Endodermal cell (in vitro differentiated cells): Measurements from ENCODE around the gene CHRNE. TPM values are rescaled to one million over a fixed set of nuclear protein-coding genes. Genes with fewer than 3 reads are reported as not detected.
"Not testable (repeated sequence)": the region's sequence is repeated elsewhere in the genome, so short reads cannot be mapped to it uniquely, and the experiment has no call there.

Experiments used
- DNase-seq: peaks from one replicate; pipeline ENCODE4 v3.0.0-alpha.2; 2017
- H3K27ac ChIP-seq: 2 replicates; pipeline ENCODE4 v1.5.1; 2013; ENCODE audit warnings: mild to moderate bottlenecking, low read depth, low read length, moderate library complexity
- H3K27me3 ChIP-seq: 2 replicates; pipeline ENCODE4 v1.6.1; 2013; ENCODE audit warnings: mild to moderate bottlenecking, low read length, moderate library complexity; ENCODE audit not compliant: insufficient read depth, control insufficient read depth, poor library complexity, severe bottlenecking
- H3K36me3 ChIP-seq: 2 replicates; pipeline ENCODE4 v1.7.0; 2013; ENCODE audit warnings: mild to moderate bottlenecking, low read length, moderate library complexity; ENCODE audit not compliant: control insufficient read depth, insufficient read depth
- H3K4me1 ChIP-seq: one replicate; pipeline ENCODE4 v1.7.0; 2013; ENCODE audit warnings: low read length; ENCODE audit not compliant: control insufficient read depth, insufficient read depth
- H3K4me3 ChIP-seq: 2 replicates; pipeline ENCODE4 v1.5.1; 2013; ENCODE audit warnings: mild to moderate bottlenecking, low read length, moderate library complexity
- H3K9ac ChIP-seq: 2 replicates; pipeline ENCODE4 v1.6.1; 2013; ENCODE audit warnings: mild to moderate bottlenecking, low read length, moderate library complexity; ENCODE audit not compliant: poor library complexity, severe bottlenecking; ENCODE audit errors: extremely low read depth
- H3K9me3 ChIP-seq: 2 replicates; pipeline ENCODE4 v1.6.1; 2013; ENCODE audit warnings: mild to moderate bottlenecking, low read length, moderate library complexity; ENCODE audit not compliant: control insufficient read depth
- H3K27ac Mint-ChIP-seq: 2 replicates; pipeline ENCODE4 v1.8.0; 2020; ENCODE audit warnings: mixed read lengths
- H3K27me3 Mint-ChIP-seq: 2 replicates; pipeline ENCODE4 v1.8.0; 2021; ENCODE audit warnings: mild to moderate bottlenecking, mixed read lengths; ENCODE audit not compliant: insufficient read depth
- H3K36me3 Mint-ChIP-seq: 2 replicates; pipeline ENCODE4 v1.8.0; 2020; ENCODE audit warnings: low read depth, mixed read lengths
- H3K4me1 Mint-ChIP-seq: 2 replicates; pipeline ENCODE4 v1.8.0; 2020; ENCODE audit warnings: mixed read lengths
- H3K4me3 Mint-ChIP-seq: 2 replicates; pipeline ENCODE4 v1.8.0; 2020; ENCODE audit warnings: mild to moderate bottlenecking, moderate library complexity, mixed read lengths
- H3K9me3 Mint-ChIP-seq: 2 replicates; pipeline ENCODE4 v1.8.0; 2020; ENCODE audit warnings: mild to moderate bottlenecking, mixed read lengths
- CTCF ChIP-seq: fragments of 200-600 bp; sonication (generic); conservative IDR thresholded peaks from 2 replicates; pipeline ENCODE4 v1.5.0; 2021; ENCODE audit warnings: antibody characterized with exemption, mild to moderate bottlenecking
- WGBS, 2 experiments: methylation state at CpG; one replicate each; pipeline versions ENCODE4 v1.1.5 to v1.1.7; 2013; ENCODE audit warnings: missing lambda C conversion rate in 2 of 2, mixed read lengths in 1 of 2; ENCODE audit not compliant: insufficient coverage in 1 of 2, insufficient read length in 1 of 2; 5-methylcytosine and 5-hydroxymethylcytosine counted together
- total RNA-seq, 2 donors: library from RNA; stranded (reverse); fragmentation: NEBNext Ultra II Directional in 1 of 2; extraction: Animal tissue kit (Norgen Biotek cat#: 25700) in 1 of 2; gene quantifications; 2 replicates in 1 of 2; 3 replicates in 1 of 2; pipeline ENCODE4 v1.2.1, GENCODE V29; 2021

Gene CHRNE
- total RNA-seq, 2 donors from 2014 or later: 0.71 to 1.2 TPM

GRCh38 chr17:4913994-4914393 lies 11.1 kb upstream of the CHRNE start:
- DNase-seq: no peak
- Histone ChIP-seq H3K9me3 (no peaks in the 10 kb centered on the region), H3K4me1 (no peaks in the 10 kb centered on the region), H3K27ac (no peak overlapping the region), H3K9ac (no peak overlapping the region), H3K4me3 (no peak overlapping the region), H3K27me3 (no peaks in the 10 kb centered on the region), H3K36me3 (no peaks in the 10 kb centered on the region)
- H3K36me3 Mint-ChIP-seq: no peaks in the 10 kb centered on the region
- H3K4me3 Mint-ChIP-seq: no peak overlapping the region
- no peak for TF ChIP-seq CTCF
- H3K27me3 Mint-ChIP-seq: no peaks in the 10 kb centered on the region
- peaks cover 8% of the 10 kb centered on the region for H3K4me1 Mint-ChIP-seq
- WGBS, 2 experiments: 88% methylated on average over 1 of the region's 1 CpG; no CpG with 5 or more reads in 1 of the 2 experiments
- H3K27ac Mint-ChIP-seq: no peak overlapping the region
- H3K9me3 Mint-ChIP-seq: no peaks in the 10 kb centered on the region

- no peaks in the 10 kb centered on the region for H3K36me3 Mint-ChIP-seq
- H3K4me3 Mint-ChIP-seq: no peak overlapping the region
- H3K4me3 ChIP-seq: no peak overlapping the region
- peaks cover 8% of the 10 kb centered on the region for H3K4me1 Mint-ChIP-seq
- H3K9me3 Mint-ChIP-seq: no peaks in the 10 kb centered on the region
- peak overlapping the region; percentile 6 for H3K9ac ChIP-seq
- H3K27ac ChIP-seq: peak overlapping the region; percentile 76
- H3K4me1 ChIP-seq: no peaks in the 10 kb centered on the region
- no peak overlapping the region for H3K27ac Mint-ChIP-seq
- peak; percentile 99 for DNase-seq
- TF ChIP-seq CTCF: peak; percentile 87
- no peaks in the 10 kb centered on the region for H3K9me3 ChIP-seq
- 37 to 43% methylated on average over 12 to 20 of the region's 20 CpGs for WGBS, 2 experiments
- H3K27me3 ChIP-seq: no peaks in the 10 kb centered on the region
- no peaks in the 10 kb centered on the region for H3K36me3 ChIP-seq
- peaks cover 9% of the 10 kb centered on the region for H3K27me3 Mint-ChIP-seq
Measured at GRCh38 chr17:4908711-4909496, 6.0 kb upstream of the CHRNE start.

- Histone ChIP-seq H3K4me3 (no peak overlapping the region), H3K4me1 (no peaks in the 10 kb centered on the region), H3K9me3 (no peaks in the 10 kb centered on the region), H3K36me3 (no peaks in the 10 kb centered on the region), H3K27ac (peak overlapping the region; percentile 76), H3K27me3 (no peaks in the 10 kb centered on the region), H3K9ac (no peak overlapping the region)
- WGBS, 2 experiments: 33 to 41% methylated on average over 7 to 9 of the region's 10 CpGs
- Mint-ChIP-seq H3K4me1 (peaks cover 11% of the 10 kb centered on the region), H3K36me3 (no peaks in the 10 kb centered on the region), H3K9me3 (no peaks in the 10 kb centered on the region), H3K27ac (no peak overlapping the region), H3K4me3 (no peak overlapping the region), H3K27me3 (peaks cover 9% of the 10 kb centered on the region)
- no peak for TF ChIP-seq CTCF
- peak; percentile 85 for DNase-seq
Measured at GRCh38 chr17:4908301-4908700, 5.4 kb upstream of the CHRNE start.

- H3K27ac Mint-ChIP-seq, H3K4me3 Mint-ChIP-seq: not testable (repeated sequence)
Measured at GRCh38 chr17:4906642-4907041, 3.7 kb upstream of the CHRNE start.

More at GRCh38 chr17:4906642-4907041, 3.7 kb upstream of the CHRNE start:
- H3K9ac ChIP-seq, H3K36me3 ChIP-seq, H3K9me3 ChIP-seq, H3K27me3 ChIP-seq, H3K9me3 Mint-ChIP-seq, H3K27ac ChIP-seq, H3K4me1 ChIP-seq, H3K4me3 ChIP-seq, DNase-seq, H3K36me3 Mint-ChIP-seq: not testable (repeated sequence)
- Mint-ChIP-seq H3K4me1 (peaks cover 14% of the 10 kb centered on the region), H3K27me3 (peaks cover 12% of the 10 kb centered on the region)
